ENCODE results near the gene PLA2G12B. TPM values are rescaled to one million over a fixed set of nuclear protein-coding genes. Genes with fewer than 3 reads are reported as not detected.

The PLA2G12B gene
- total RNA-seq, 2 donors from 2014 or later = 2.9 to 13.8 TPM

GRCh38 chr10:72888151-72888638, 66.4 kb downstream of the PLA2G12B start:
- Histone ChIP-seq H3K4me1 (no peaks in the 10 kb centered on the region), H3K4me3 (no peak overlapping the region), H3K36me3 (no peaks in the 10 kb centered on the region), H3K27ac (no peak overlapping the region), H3K9ac (ENCODE audit: low read depth in 2 of 2, low read length in 2 of 2) (no peak overlapping the region), H3K27me3 (no peaks in the 10 kb centered on the region), H3K9me3 (no peaks in the 10 kb centered on the region)
- intact Hi-C loops (cut with DNase I) = no loop called here
- DNase-seq = no peak
- no peak for TF ChIP-seq CTCF (IDR thresholded peaks at IDR 0.05)

GRCh38 chr10:72887043-72887442, 67.6 kb downstream of the PLA2G12B start:
- no peak for DNase-seq
- TF ChIP-seq CTCF (IDR thresholded peaks at IDR 0.05) = no peak
- Histone ChIP-seq H3K27ac (no peak overlapping the region), H3K9me3 (no peaks in the 10 kb centered on the region), H3K9ac (ENCODE audit: low read depth in 2 of 2, low read length in 2 of 2) (no peak overlapping the region), H3K4me1 (no peaks in the 10 kb centered on the region), H3K27me3 (no peaks in the 10 kb centered on the region), H3K4me3 (no peak overlapping the region), H3K36me3 (no peaks in the 10 kb centered on the region)
- intact Hi-C loops (cut with DNase I) = no loop called here

- Histone ChIP-seq H3K36me3 (no peaks in the 10 kb centered on the region), H3K4me1 (no peaks in the 10 kb centered on the region), H3K9ac (ENCODE audit: low read depth in 2 of 2, low read length in 2 of 2) (no peak overlapping the region), H3K27ac (no peak overlapping the region), H3K4me3 (no peak overlapping the region), H3K9me3 (no peaks in the 10 kb centered on the region), H3K27me3 (no peaks in the 10 kb centered on the region)
- no peak for DNase-seq
- intact Hi-C loops (cut with DNase I) = no loop called here
- TF ChIP-seq CTCF (IDR thresholded peaks at IDR 0.05) = no peak
Measured at GRCh38 chr10:72886621-72887020, 68.0 kb downstream of the PLA2G12B start.

GRCh38 chr10:72885953-72886352, 68.7 kb downstream of the PLA2G12B start:
- no peak overlapping the region for H3K27ac ChIP-seq
- H3K9me3 ChIP-seq = no peaks in the 10 kb centered on the region
- no peaks in the 10 kb centered on the region for H3K36me3 ChIP-seq
- intact Hi-C loops (cut with DNase I) = no loop called here
- H3K4me3 ChIP-seq = no peak overlapping the region
- no peak overlapping the region for H3K9ac ChIP-seq (ENCODE audit: low read depth in 2 of 2, low read length in 2 of 2)
- no peak for DNase-seq
- no peaks in the 10 kb centered on the region for H3K27me3 ChIP-seq
- H3K4me1 ChIP-seq = no peaks in the 10 kb centered on the region
- no peak for TF ChIP-seq CTCF (IDR thresholded peaks at IDR 0.05)

Other genes starting within 250 kb of the PLA2G12B start
- gene OIT3, start 61.1 kb downstream of the PLA2G12B start, total RNA-seq = under 1 TPM; 0.15 to 0.19 TPM
- 10 to 100 TPM; 31.4 to 85.1 TPM for gene P4HA1, start 142.1 kb upstream of the PLA2G12B start, total RNA-seq
- 1 to 10 TPM; 1.8 to 1.9 TPM for gene NUDT13, start 155.6 kb upstream of the PLA2G12B start, total RNA-seq
- 10 to 100 TPM; 17.1 to 18.2 TPM for gene ECD, start 213.2 kb upstream of the PLA2G12B start, total RNA-seq
- 10 to 100 TPM; 14.0 to 16.4 TPM for gene FAM149B1, start 213.3 kb upstream of the PLA2G12B start, total RNA-seq